ENCODE data around the gene LRRC66. TPM values are rescaled to one million over a fixed set of nuclear protein-coding genes. Genes with fewer than 3 reads are reported as not detected.

LRRC66 gene, protein sequence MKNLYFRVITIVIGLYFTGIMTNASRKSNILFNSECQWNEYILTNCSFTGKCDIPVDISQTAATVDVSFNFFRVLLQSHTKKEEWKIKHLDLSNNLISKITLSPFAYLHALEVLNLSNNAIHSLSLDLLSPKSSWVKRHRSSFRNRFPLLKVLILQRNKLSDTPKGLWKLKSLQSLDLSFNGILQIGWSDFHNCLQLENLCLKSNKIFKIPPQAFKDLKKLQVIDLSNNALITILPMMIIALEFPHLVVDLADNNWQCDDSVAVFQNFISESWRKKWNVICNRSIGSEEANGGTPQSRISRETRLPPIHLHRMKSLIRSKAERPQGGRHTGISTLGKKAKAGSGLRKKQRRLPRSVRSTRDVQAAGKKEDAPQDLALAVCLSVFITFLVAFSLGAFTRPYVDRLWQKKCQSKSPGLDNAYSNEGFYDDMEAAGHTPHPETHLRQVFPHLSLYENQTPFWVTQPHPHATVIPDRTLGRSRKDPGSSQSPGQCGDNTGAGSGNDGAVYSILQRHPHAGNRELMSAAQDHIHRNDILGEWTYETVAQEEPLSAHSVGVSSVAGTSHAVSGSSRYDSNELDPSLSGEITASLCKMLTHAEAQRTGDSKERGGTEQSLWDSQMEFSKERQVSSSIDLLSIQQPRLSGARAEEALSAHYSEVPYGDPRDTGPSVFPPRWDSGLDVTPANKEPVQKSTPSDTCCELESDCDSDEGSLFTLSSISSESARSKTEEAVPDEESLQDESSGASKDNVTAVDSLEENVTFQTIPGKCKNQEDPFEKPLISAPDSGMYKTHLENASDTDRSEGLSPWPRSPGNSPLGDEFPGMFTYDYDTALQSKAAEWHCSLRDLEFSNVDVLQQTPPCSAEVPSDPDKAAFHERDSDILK
- 1 to 10 TPM in 3 of 5 donors, not detected in 2; 2.9 to 5.1 (median 3.6) TPM for total RNA-seq
- polyA plus RNA-seq, result 1 to 10 TPM in 1 of 3 donors, under 1 TPM in 2; 0.12 to 2.1 (median 0.18) TPM
- long read RNA-seq, donor 1, result 0 reads
- long read RNA-seq, donor 2, result 0 reads
- long read RNA-seq, donor 3, result 0 reads
- long read RNA-seq, donor 4, result 0 reads
- long read RNA-seq, donor 5, result 0 reads
- long read RNA-seq, donor 6, result 0 reads
- long read RNA-seq, donor 7, result 0 reads
- long read RNA-seq, donor 8, result 0 reads
- long read RNA-seq, donor 9, result 0 reads
- long read RNA-seq, donor 10, result 0 reads

DNA sequence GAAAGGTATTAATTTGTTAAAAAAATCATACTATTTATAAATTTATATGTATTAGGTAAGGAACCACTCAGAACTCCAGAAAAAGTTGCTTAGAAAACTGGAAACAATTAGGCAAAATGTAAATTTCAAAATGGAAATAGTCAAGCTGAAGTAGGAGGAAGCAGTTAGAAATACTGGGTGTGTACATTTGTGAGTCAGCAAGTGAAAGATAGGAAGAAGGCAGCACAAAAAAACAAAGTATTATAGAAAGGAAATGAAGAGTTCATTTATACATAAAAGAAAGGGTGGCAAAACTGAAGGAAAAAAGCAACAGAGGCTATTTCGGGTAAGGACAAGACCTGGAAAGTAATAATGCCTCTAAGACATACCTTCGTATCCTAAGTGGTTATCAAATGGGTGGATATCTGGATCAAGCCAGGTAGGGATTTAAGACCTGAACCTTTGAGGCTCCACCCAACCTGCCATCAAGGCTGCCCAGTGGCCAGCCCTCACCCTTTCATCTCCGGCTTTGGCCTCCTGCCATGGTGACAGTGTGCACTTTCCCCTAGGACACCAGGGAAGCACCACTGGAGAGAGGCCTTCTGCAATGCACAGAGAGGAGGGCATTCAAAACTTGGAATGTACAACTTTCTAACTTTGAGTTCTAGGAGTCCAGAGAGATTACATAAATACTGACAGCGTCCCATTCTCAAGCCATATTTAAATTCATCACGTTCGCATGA, at the start of gene LRRC66:
Gene LRRC66 (minus strand): TSS at position 428 of the 722 bp plus-strand sequence. CDS start 2,750 bp downstream, outside the sequence.
- H3K27ac ChIP-seq, result peak within 1 kb of the TSS; percentile 4 to 70 (median 51)
- TF ChIP-seq POLR2AphosphoS5 (IDR thresholded peaks at IDR 0.05) (peak in 1 of 3 donors; percentile 13), EP300 (IDR thresholded peaks at IDR 0.05) (no peak)
- TF ChIP-seq, protein P1, sequence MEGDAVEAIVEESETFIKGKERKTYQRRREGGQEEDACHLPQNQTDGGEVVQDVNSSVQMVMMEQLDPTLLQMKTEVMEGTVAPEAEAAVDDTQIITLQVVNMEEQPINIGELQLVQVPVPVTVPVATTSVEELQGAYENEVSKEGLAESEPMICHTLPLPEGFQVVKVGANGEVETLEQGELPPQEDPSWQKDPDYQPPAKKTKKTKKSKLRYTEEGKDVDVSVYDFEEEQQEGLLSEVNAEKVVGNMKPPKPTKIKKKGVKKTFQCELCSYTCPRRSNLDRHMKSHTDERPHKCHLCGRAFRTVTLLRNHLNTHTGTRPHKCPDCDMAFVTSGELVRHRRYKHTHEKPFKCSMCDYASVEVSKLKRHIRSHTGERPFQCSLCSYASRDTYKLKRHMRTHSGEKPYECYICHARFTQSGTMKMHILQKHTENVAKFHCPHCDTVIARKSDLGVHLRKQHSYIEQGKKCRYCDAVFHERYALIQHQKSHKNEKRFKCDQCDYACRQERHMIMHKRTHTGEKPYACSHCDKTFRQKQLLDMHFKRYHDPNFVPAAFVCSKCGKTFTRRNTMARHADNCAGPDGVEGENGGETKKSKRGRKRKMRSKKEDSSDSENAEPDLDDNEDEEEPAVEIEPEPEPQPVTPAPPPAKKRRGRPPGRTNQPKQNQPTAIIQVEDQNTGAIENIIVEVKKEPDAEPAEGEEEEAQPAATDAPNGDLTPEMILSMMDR (IDR thresholded peaks at IDR 0.05), result no peak
- H3K9me3 ChIP-seq, result no peaks in the 10 kb centered on the region
- peak; percentile 50 to 69 for DNase-seq
- H3K4me1 ChIP-seq, result peaks cover 0 to 4% (median 0%) of the 10 kb centered on the region in 4 donors
- H3K4me3 ChIP-seq, result no peak within 1 kb of the TSS
- 65 to 77% (median 65%) methylated on average over 6 of the region's 6 CpGs for WGBS, 5 donors
- intact Hi-C loops (cut with DNase I; ENCODE audit: low total_unique reads), result loop anchor here (5.0 to 10.0 kb wide), 2 partner anchors 125 to 183 kb away; no protein-coding TSS in a partner anchor
- no peaks in the 10 kb centered on the region for H3K27me3 ChIP-seq
- H3K36me3 ChIP-seq, result peaks cover 0 to 38% (median 26%) of the 10 kb centered on the region in 4 donors

DNA sequence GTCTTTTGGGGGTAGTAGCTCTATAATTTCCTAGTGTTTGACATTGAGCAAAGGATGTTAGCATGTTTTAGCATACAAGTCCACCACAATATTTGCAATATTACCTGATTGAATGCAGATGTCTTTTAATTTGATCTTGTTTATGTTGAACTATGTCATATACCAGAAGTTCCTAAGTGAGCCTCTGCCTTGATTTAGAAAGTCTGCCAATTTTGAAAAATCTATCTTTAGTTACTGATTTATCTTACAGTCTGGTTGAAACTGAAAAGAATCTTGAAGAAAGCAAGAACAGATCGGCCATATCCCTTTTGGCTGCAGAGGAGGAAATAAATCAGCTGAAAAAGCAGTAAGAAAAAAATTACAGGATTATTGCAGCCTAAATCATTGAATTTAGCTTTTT, 49.4 kb upstream of the LRRC66 start:
- no peak overlapping the region for H3K27ac ChIP-seq
- H3K9me3 ChIP-seq, result no peaks in the 10 kb centered on the region
- no peak for DNase-seq
- H3K4me1 ChIP-seq, result no peaks in the 10 kb centered on the region
- TF ChIP-seq EP300 (IDR thresholded peaks at IDR 0.05) (no peak), POLR2AphosphoS5 (IDR thresholded peaks at IDR 0.05) (no peak), POLR2A (IDR thresholded peaks at IDR 0.05) (no peak)
- TF ChIP-seq, protein P1 (IDR thresholded peaks at IDR 0.05), result no peak
- 51 to 91% (median 75%) methylated on average over 1 of the region's 1 CpG for WGBS, 5 donors
- no peaks in the 10 kb centered on the region for H3K36me3 ChIP-seq
- intact Hi-C loops (cut with DNase I; ENCODE audit: low total_unique reads), result no loop called here
- peaks cover 0 to 7% (median 0%) of the 10 kb centered on the region in 3 donors for H3K27me3 ChIP-seq
- H3K4me3 ChIP-seq, result no peak overlapping the region

DNA sequence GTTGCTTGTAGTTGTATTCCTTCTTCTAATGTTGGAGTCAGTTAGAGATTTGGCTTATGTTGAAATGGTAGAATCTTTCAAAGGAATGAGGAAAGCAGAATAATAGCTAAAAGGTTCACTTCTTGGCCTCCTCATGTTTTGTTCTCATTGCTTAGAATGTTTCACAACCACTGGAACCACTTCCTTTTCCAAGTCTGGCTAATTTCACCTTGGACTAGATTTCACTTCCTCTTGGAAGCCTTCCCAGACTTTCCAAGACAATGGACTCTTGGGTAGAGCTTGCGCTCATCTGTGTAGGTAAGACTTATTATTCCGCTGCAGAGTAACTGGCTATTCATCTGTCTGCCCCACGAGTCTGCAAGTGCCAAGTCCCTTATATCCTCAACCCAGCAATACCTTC, 39.2 kb upstream of the LRRC66 start:
- Histone ChIP-seq H3K9me3 (no peaks in the 10 kb centered on the region), H3K27ac (peak overlapping the region in 4 of 5 donors; percentile 60 to 71 (median 64)), H3K36me3 (no peaks in the 10 kb centered on the region), H3K4me1 (peaks cover 0 to 19% (median 16%) of the 10 kb centered on the region in 4 donors), H3K27me3 (no peaks in the 10 kb centered on the region), H3K4me3 (no peak overlapping the region)
- TF ChIP-seq, protein P1 (IDR thresholded peaks at IDR 0.05), result no peak
- peak in 2 of 3 donors; percentile 10 to 79 for TF ChIP-seq POLR2AphosphoS5 (IDR thresholded peaks at IDR 0.05)
- 22 to 42% (median 33%) methylated on average over 3 of the region's 3 CpGs for WGBS, 5 donors
- intact Hi-C loops (cut with DNase I; ENCODE audit: low total_unique reads), result no loop called here
- peak; percentile 34 to 40 for DNase-seq

Measured in stomach (tissue), 19 donors.